ENCODE results near the gene FAM149A. TPM values are rescaled to one million over a fixed set of nuclear protein-coding genes. Genes with fewer than 3 reads are reported as not detected.
A peak's percentile ranks its signal among the peaks of the same experiment; 100 is the strongest.

Gene FAM149A
- total RNA-seq, 1 donor from 2014 or later: 38.8 TPM

GRCh38 chr4:186159613-186160012, 55.1 kb downstream of the FAM149A start:
- no peak for DNase-seq

GRCh38 chr4:186161138-186161537, 56.6 kb downstream of the FAM149A start:
- no peak for DNase-seq

- DNase-seq: no peak
Observed at GRCh38 chr4:186166852-186167512, 62.5 kb downstream of the FAM149A start.

- no peak for DNase-seq
Observed at GRCh38 chr4:186167605-186168004, 63.1 kb downstream of the FAM149A start.

GRCh38 chr4:186168750-186169149, 64.2 kb downstream of the FAM149A start:
- no peak for DNase-seq

- no peak for DNase-seq
Observed at GRCh38 chr4:186169333-186169944, 64.9 kb downstream of the FAM149A start.

- DNase-seq: no peak
Observed at GRCh38 chr4:186169945-186170802, 65.7 kb downstream of the FAM149A start.

GRCh38 chr4:186170966-186171365, 66.5 kb downstream of the FAM149A start:
- DNase-seq: no peak

GRCh38 chr4:186172546-186172945, 68.0 kb downstream of the FAM149A start:
- DNase-seq: no peak

- no peak for DNase-seq
Observed at GRCh38 chr4:186188107-186188506, 83.6 kb downstream of the FAM149A start.

- DNase-seq: no peak
Observed at GRCh38 chr4:186189656-186190055, 85.2 kb downstream of the FAM149A start.

- peak; percentile 61 for DNase-seq
Observed at GRCh38 chr4:186190581-186191199, 86.2 kb downstream of the FAM149A start.

GRCh38 chr4:186191200-186192065, 86.9 kb downstream of the FAM149A start, which contains the start of gene CYP4V2:
Gene CYP4V2 (plus strand): TSS chr4:186191567. CDS start chr4:186191824, 257 bp downstream.
- peak; percentile 84 for DNase-seq

GRCh38 chr4:186192066-186192612, 87.6 kb downstream of the FAM149A start:
- peak; percentile 61 for DNase-seq

GRCh38 chr4:186193851-186194250, 89.3 kb downstream of the FAM149A start:
- no peak for DNase-seq

GRCh38 chr4:186196063-186196462, 91.6 kb downstream of the FAM149A start:
- no peak for DNase-seq

GRCh38 chr4:186200516-186200915, 96.0 kb downstream of the FAM149A start:
- DNase-seq: no peak

- DNase-seq: no peak
Observed at GRCh38 chr4:186201010-186201409, 96.5 kb downstream of the FAM149A start.

GRCh38 chr4:186201535-186202230, 97.2 kb downstream of the FAM149A start:
- DNase-seq: no peak

- DNase-seq: no peak
Observed at GRCh38 chr4:186202490-186203140, 98.1 kb downstream of the FAM149A start.

All from occipital lobe (tissue), 2 donors.